ENCODE measurements around the gene HSPB8.

HSPB8 gene

GRCh38 chr12:119178544-119179334, at the start of gene HSPB8:
Gene HSPB8 (plus strand): TSS chr12:119178931. CDS start chr12:119179313, 382 bp downstream.
- DNase-seq: no peak

- DNase-seq: no peak
Measured at GRCh38 chr12:119129827-119130434, 48.8 kb upstream of the HSPB8 start.

- DNase-seq: no peak
Measured at GRCh38 chr12:119130523-119130922, 48.2 kb upstream of the HSPB8 start.

- no peak for DNase-seq
Measured at GRCh38 chr12:119134284-119135072, 44.3 kb upstream of the HSPB8 start.

- no peak for DNase-seq
Measured at GRCh38 chr12:119136811-119137410, 41.8 kb upstream of the HSPB8 start.

- no peak for DNase-seq
Measured at GRCh38 chr12:119139448-119139847, 39.3 kb upstream of the HSPB8 start.

GRCh38 chr12:119145367-119145766, 33.4 kb upstream of the HSPB8 start:
- DNase-seq: no peak

GRCh38 chr12:119147847-119148448, 30.8 kb upstream of the HSPB8 start:
- no peak for DNase-seq

- no peak for DNase-seq
Measured at GRCh38 chr12:119149270-119149669, 29.5 kb upstream of the HSPB8 start.

GRCh38 chr12:119151445-119152026, 27.2 kb upstream of the HSPB8 start:
- no peak for DNase-seq

- peak; percentile 81 for DNase-seq
Measured at GRCh38 chr12:119153477-119154434, 25.0 kb upstream of the HSPB8 start.

GRCh38 chr12:119154435-119154818, 24.3 kb upstream of the HSPB8 start:
- no peak for DNase-seq

- DNase-seq: no peak
Measured at GRCh38 chr12:119156401-119157044, 22.2 kb upstream of the HSPB8 start.

GRCh38 chr12:119157528-119157927, 21.2 kb upstream of the HSPB8 start:
- no peak for DNase-seq

GRCh38 chr12:119157978-119158377, 20.8 kb upstream of the HSPB8 start:
- no peak for DNase-seq

- no peak for DNase-seq
Measured at GRCh38 chr12:119158402-119158801, 20.3 kb upstream of the HSPB8 start.

GRCh38 chr12:119159844-119160243, 18.9 kb upstream of the HSPB8 start:
- no peak for DNase-seq

GRCh38 chr12:119167902-119168301, 10.8 kb upstream of the HSPB8 start:
- DNase-seq: no peak

GRCh38 chr12:119168721-119169120, 10.0 kb upstream of the HSPB8 start:
- no peak for DNase-seq

- DNase-seq: no peak
Measured at GRCh38 chr12:119169150-119169549, 9.6 kb upstream of the HSPB8 start.

- DNase-seq: no peak
Measured at GRCh38 chr12:119171291-119171690, 7.4 kb upstream of the HSPB8 start.
